ENCODE measurements around the gene HLA-DMA. TPM values are rescaled to one million over a fixed set of nuclear protein-coding genes. Genes with fewer than 3 reads are reported as not detected.

HLA-DMA gene
- total and polyA plus RNA-seq, 2 of the 13 experiments (the other 11 are each of a cell fraction or from before 2014, with no cell fraction given), result 0.70 to 0.71 TPM

Other genes with a start within 250 kb of the HLA-DMA start
- gene HLA-DQA2, start 211.7 kb downstream of the HLA-DMA start, total RNA-seq (2016; rRNA removed; fragmentation: Illumina TruSeq; extraction: Trizol), result not detected in 2 replicates
- gene HLA-DQA2, start 211.7 kb downstream of the HLA-DMA start, polyA plus RNA-seq (2011; rRNA removed), result not detected in 2 replicates
- gene HLA-DQB2, start 189.6 kb downstream of the HLA-DMA start, total RNA-seq (2016; rRNA removed; fragmentation: Illumina TruSeq; extraction: Trizol), result not detected in 2 replicates
- gene HLA-DQB2, start 189.6 kb downstream of the HLA-DMA start, polyA plus RNA-seq (2011; rRNA removed), result not detected in 2 replicates
- gene HLA-DOB, start 136.1 kb downstream of the HLA-DMA start, total RNA-seq (2016; rRNA removed; fragmentation: Illumina TruSeq; extraction: Trizol), result not detected in 2 replicates
- 0.09 TPM in 1 of 2 replicates, not detected in the other for gene HLA-DOB, start 136.1 kb downstream of the HLA-DMA start, polyA plus RNA-seq (2011; rRNA removed)
- 9.8 and 17.6 TPM in 2 replicates for gene TAP2, start 114.4 kb downstream of the HLA-DMA start, total RNA-seq (2016; rRNA removed; fragmentation: Illumina TruSeq; extraction: Trizol)
- 10.3 and 16.2 TPM in 2 replicates for gene TAP2, start 114.4 kb downstream of the HLA-DMA start, polyA plus RNA-seq (2011; rRNA removed)
- gene PSMB8, start 109.0 kb downstream of the HLA-DMA start, total RNA-seq (2016; rRNA removed; fragmentation: Illumina TruSeq; extraction: Trizol), result 64.7 and 74.9 TPM in 2 replicates
- 30.7 and 41.2 TPM in 2 replicates for gene PSMB8, start 109.0 kb downstream of the HLA-DMA start, polyA plus RNA-seq (2011; rRNA removed)
- gene TAP1, start 99.4 kb downstream of the HLA-DMA start, total RNA-seq (2016; rRNA removed; fragmentation: Illumina TruSeq; extraction: Trizol), result 23.0 and 52.2 TPM in 2 replicates
- gene TAP1, start 99.4 kb downstream of the HLA-DMA start, polyA plus RNA-seq (2011; rRNA removed), result 31.2 and 34.5 TPM in 2 replicates
- gene PSMB9, start 98.9 kb downstream of the HLA-DMA start, total RNA-seq (2016; rRNA removed; fragmentation: Illumina TruSeq; extraction: Trizol), result 16.0 and 21.4 TPM in 2 replicates
- gene PSMB9, start 98.9 kb downstream of the HLA-DMA start, polyA plus RNA-seq (2011; rRNA removed), result 15.6 and 17.3 TPM in 2 replicates
- gene HLA-DMB, start 12.1 kb downstream of the HLA-DMA start, total RNA-seq (2016; rRNA removed; fragmentation: Illumina TruSeq; extraction: Trizol), result not detected in 2 replicates
- not detected in 2 replicates for gene HLA-DMB, start 12.1 kb downstream of the HLA-DMA start, polyA plus RNA-seq (2011; rRNA removed)
- gene BRD2, start 15.5 kb upstream of the HLA-DMA start, total RNA-seq (2016; rRNA removed; fragmentation: Illumina TruSeq; extraction: Trizol), result 71.5 and 143 TPM in 2 replicates
- 194 and 202 TPM in 2 replicates for gene BRD2, start 15.5 kb upstream of the HLA-DMA start, polyA plus RNA-seq (2011; rRNA removed)
- gene HLA-DOA, start 56.5 kb upstream of the HLA-DMA start, total RNA-seq (2016; rRNA removed; fragmentation: Illumina TruSeq; extraction: Trizol), result 0.07 and 0.09 TPM in 2 replicates
- gene HLA-DOA, start 56.5 kb upstream of the HLA-DMA start, polyA plus RNA-seq (2011; rRNA removed), result 0.03 TPM in 1 of 2 replicates, not detected in the other
- not detected in 2 replicates for gene HLA-DPA1, start 120.6 kb upstream of the HLA-DMA start, total RNA-seq (2016; rRNA removed; fragmentation: Illumina TruSeq; extraction: Trizol)
- gene HLA-DPA1, start 120.6 kb upstream of the HLA-DMA start, polyA plus RNA-seq (2011; rRNA removed), result not detected in 2 replicates
- gene HLA-DPB1, start 122.9 kb upstream of the HLA-DMA start, total RNA-seq (2016; rRNA removed; fragmentation: Illumina TruSeq; extraction: Trizol), result not detected in 2 replicates
- not detected in 2 replicates for gene HLA-DPB1, start 122.9 kb upstream of the HLA-DMA start, polyA plus RNA-seq (2011; rRNA removed)
- 0.29 and 0.55 TPM in 2 replicates for gene COL11A2, start 239.4 kb upstream of the HLA-DMA start, total RNA-seq (2016; rRNA removed; fragmentation: Illumina TruSeq; extraction: Trizol)
- gene COL11A2, start 239.4 kb upstream of the HLA-DMA start, polyA plus RNA-seq (2011; rRNA removed), result 0.55 and 0.73 TPM in 2 replicates
- gene RXRB, start 247.6 kb upstream of the HLA-DMA start, total RNA-seq (2016; rRNA removed; fragmentation: Illumina TruSeq; extraction: Trizol), result 21.2 and 26.7 TPM in 2 replicates
- gene RXRB, start 247.6 kb upstream of the HLA-DMA start, polyA plus RNA-seq (2011; rRNA removed), result 55.7 and 62.8 TPM in 2 replicates
- 127 and 229 TPM in 2 replicates for gene SLC39A7, start 247.8 kb upstream of the HLA-DMA start, total RNA-seq (2016; rRNA removed; fragmentation: Illumina TruSeq; extraction: Trizol)
- 142 and 181 TPM in 2 replicates for gene SLC39A7, start 247.8 kb upstream of the HLA-DMA start, polyA plus RNA-seq (2011; rRNA removed)